GOT3 (cell line): ENCODE data around the gene DNHD1.
"Not testable (repeated sequence)": the region's sequence is repeated elsewhere in the genome, so short reads cannot be mapped to it uniquely, and the experiment has no call there.

Experiments used
- DNase-seq: peaks from one replicate; lab custom pipeline; 2025; ENCODE audit warnings: mixed read lengths; lab: John Stamatoyannopoulos, UW

Gene DNHD1

GRCh38 chr11:6480299-6480914 is 16.7 kb upstream of the DNHD1 start:
- no peak for DNase-seq

- DNase-seq, result peak; percentile 72
Measured at GRCh38 chr11:6481012-6481923, 15.8 kb upstream of the DNHD1 start, which contains the start of the genes ARFIP2 and TIMM10B. Gene ARFIP2 (minus strand): TSS chr11:6481331. CDS start chr11:6480421, 910 bp downstream. Gene TIMM10B (plus strand): TSS chr11:6481501. CDS start chr11:6481517, 16 bp downstream.

- DNase-seq, result no peak
Measured at GRCh38 chr11:6481924-6482275, 15.2 kb upstream of the DNHD1 start.

- no peak for DNase-seq
Measured at GRCh38 chr11:6482441-6482840, 14.6 kb upstream of the DNHD1 start.

- DNase-seq, result no peak
Measured at GRCh38 chr11:6483015-6483414, 14.1 kb upstream of the DNHD1 start.

GRCh38 chr11:6485661-6486060 is 11.4 kb upstream of the DNHD1 start:
- DNase-seq, result no peak

GRCh38 chr11:6486256-6486655 is 10.8 kb upstream of the DNHD1 start:
- no peak for DNase-seq

GRCh38 chr11:6486938-6487337 is 10.1 kb upstream of the DNHD1 start:
- DNase-seq, result no peak

GRCh38 chr11:6488342-6488741 is 8.7 kb upstream of the DNHD1 start:
- DNase-seq, result no peak

- DNase-seq, result no peak
Measured at GRCh38 chr11:6488821-6489220, 8.3 kb upstream of the DNHD1 start.

- DNase-seq, result no peak
Measured at GRCh38 chr11:6489306-6489705, 7.8 kb upstream of the DNHD1 start.

- DNase-seq, result no peak
Measured at GRCh38 chr11:6498121-6498520, 1.0 kb downstream of the DNHD1 start.

GRCh38 chr11:6498544-6498943 is 1.5 kb downstream of the DNHD1 start:
- DNase-seq, result no peak

- no peak for DNase-seq
Measured at GRCh38 chr11:6502382-6502781, 5.3 kb downstream of the DNHD1 start.

GRCh38 chr11:6504166-6504565 is 7.1 kb downstream of the DNHD1 start:
- no peak for DNase-seq

GRCh38 chr11:6505577-6506240 is 8.6 kb downstream of the DNHD1 start:
- no peak for DNase-seq

- DNase-seq, result no peak
Measured at GRCh38 chr11:6516865-6517264, 19.8 kb downstream of the DNHD1 start.

GRCh38 chr11:6520265-6520664 is 23.2 kb downstream of the DNHD1 start:
- no peak for DNase-seq

- DNase-seq, result not testable (repeated sequence)
Measured at GRCh38 chr11:6521946-6522345, 24.9 kb downstream of the DNHD1 start.

GRCh38 chr11:6523253-6523652 is 26.2 kb downstream of the DNHD1 start:
- DNase-seq, result no peak

- DNase-seq, result no peak
Measured at GRCh38 chr11:6526411-6527135, 29.5 kb downstream of the DNHD1 start.

GRCh38 chr11:6529266-6529665 is 32.2 kb downstream of the DNHD1 start:
- DNase-seq, result no peak
